Inflammatory macrophage treated with lipopolysaccharide for 1 hour (primary cell): Measurements from ENCODE around the gene NR2C1.
A peak's percentile ranks its signal among the peaks of the same experiment; 100 is the strongest.
"Not testable (repeated sequence)": the region's sequence is repeated elsewhere in the genome, so short reads cannot be mapped to it uniquely, and the experiment has no call there.

Source experiments
- DNase-seq, 2 donors: peaks; one replicate each; pipeline ENCODE4 v3.0.0-alpha.2; 2020 to 2022

The NR2C1 gene

DNA sequence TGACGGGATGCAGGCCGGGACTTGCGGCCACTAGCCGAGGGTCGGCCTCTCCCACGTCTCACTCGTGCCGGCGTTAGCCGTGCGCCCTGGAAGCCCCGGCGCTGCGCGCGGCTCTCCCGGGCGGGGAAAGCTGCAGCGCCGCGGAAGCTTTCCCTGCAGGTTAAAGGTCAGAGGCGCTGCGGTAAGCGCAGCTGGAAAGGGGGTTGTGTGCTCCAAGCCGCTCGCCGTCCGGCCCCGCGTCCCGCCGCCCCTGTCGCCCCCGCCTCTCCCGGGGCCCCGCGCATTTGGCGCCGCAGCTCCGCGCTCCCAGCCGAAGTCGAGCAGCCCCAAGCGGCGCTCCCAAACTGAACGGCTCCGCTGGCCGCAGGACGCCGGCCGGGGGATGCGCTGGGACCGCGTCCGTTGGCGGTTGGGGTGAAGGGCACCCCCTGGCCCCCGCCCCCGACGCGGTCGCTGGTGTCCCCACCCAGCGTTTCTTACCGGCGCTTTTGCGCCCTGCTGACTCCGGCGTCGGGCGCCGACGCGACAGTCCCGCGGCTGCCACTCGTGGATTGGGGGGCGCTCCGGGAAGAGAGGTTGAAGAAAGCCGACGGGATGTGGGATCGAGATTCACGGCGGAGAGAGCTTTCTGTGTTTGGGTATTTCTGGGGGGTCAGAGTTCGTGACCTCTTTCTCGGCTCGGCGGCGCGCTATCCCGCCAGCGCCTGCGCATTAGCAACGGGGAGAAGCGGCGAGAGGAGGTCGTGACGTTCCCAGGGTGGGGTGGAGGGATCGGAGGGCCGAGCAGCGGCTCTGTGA, at the start of gene NR2C1:
Gene NR2C1 (minus strand): TSS at position 719 of the 798 bp plus-strand sequence. CDS start 6,234 bp downstream, outside the sequence.
- DNase-seq, result peak; percentile 89

DNA sequence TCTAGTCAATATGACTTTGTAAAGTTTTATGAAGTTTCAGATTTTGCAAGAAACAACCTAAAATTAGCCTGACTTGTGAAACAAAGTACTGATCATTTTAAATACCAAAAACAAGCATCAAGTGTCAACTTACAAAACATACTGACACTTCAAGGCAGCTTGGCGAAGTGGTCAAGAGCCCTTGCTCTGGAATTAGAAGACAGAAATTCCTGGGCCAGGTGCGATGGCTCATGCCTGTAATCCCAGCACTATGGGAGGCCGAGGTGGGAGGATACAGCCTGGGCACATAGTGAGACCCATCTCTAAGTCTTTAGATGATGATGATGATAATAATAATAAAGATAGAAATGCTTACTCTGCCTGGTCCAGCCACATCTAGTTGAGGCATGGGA, 45.4 kb upstream of the NR2C1 start:
- no peak for DNase-seq

DNA sequence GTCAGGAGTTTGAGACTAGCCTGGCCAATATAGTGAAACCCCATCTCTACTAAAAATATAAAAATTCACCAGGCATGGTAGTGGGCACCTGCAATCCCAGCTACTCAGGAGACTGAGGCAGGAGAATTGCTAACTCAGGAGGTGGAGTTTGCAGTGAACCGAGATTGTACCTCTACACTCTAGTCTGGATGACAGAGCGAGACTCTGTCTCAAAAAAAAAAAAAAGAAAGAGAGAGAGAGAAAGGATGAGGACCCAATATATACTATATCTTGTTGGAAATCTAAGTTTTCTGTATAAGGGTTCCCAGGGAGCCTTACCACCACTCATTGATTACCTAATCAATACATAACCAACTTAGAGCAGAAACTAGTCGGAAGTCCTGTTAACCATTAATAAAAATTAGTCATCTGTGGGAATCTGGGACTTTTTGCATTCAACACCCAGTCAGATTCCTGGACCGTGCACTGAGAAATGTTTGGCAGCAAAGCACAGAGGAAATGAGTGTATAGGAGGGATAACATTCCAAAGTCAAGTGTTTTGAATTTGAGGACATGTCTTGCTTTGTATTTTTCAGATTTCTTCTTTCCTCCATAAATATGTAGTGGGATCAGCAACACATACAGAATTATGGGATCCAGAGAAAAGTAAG, 44.8 kb upstream of the NR2C1 start:
- DNase-seq, result no peak

DNA sequence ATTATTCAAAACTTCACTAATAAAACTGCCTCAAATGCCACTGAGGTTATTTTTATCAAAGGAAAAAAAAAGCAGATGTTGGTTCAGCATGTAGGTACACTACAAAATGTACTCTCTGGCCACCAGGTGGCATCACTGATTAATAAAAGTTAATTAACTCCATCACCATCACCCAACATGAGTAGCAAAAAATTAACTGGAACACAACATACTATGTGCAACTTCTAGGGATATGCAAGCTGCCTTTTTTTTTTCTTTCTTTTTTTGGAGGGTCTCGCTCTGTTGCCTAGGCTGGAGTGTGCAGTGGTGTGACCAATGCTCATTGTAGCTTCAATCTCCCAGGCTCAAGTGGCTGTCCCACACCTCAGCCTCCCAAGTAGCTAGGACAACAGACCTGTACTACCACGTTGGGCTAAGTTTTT, 43.8 kb upstream of the NR2C1 start:
- peak; percentile 56 to 79 for DNase-seq

DNA sequence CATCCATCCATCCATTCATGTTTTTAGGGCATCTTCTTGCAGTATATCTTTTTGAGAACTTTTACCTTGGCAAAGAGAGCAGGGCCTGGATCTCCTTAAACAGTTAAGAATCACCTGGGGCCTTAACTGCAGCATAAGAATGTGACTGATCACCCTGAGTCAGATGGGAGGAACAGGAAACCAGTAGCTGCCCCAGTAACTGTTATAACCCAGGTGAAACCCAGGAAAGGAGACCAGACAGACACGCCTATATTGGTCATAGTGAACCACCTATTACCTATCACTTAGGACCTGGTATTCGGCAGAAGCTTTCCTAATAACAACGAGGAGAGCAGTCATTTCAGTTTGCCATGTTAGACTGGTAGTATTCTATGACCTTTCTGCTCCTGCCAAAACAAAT, 43.4 kb upstream of the NR2C1 start:
- no peak for DNase-seq

DNA sequence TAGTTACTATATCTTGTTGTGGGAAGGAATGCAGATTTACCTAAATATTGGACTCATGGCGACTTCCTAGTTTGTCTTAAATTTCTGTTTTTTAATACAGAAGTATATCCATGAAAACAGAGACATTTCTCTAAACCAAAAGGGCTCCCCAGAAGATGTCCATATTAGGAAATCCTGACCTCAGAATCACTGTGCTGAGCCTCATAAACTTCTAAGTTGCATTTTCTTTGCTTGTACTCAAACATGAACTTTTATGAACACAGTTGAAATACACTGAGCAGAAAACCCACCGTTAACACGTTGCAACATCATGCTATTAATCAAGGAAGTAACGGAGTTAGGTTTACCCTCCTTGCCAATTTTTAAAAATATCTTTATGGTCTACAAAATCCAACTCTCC, 42.9 kb upstream of the NR2C1 start:
- DNase-seq, result no peak

DNA sequence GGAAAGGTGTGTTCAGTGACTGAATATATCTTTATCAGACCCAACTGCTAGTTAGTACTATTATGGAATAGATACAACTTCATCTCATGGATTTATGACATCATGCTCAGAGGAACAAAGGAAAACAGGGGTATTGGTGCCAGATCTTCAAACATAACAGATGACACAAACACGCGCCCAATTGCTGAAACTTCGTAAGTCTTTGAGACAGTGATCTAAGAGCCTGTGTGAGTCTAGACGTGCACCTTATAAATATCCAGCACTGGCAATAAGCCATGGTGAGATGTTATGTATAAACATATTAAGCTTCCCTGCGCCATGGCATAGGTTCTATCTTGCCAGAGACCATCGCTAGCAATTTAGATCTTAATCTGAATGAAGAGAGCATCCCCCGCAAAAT, 42.2 kb upstream of the NR2C1 start:
- DNase-seq, result no peak

DNA sequence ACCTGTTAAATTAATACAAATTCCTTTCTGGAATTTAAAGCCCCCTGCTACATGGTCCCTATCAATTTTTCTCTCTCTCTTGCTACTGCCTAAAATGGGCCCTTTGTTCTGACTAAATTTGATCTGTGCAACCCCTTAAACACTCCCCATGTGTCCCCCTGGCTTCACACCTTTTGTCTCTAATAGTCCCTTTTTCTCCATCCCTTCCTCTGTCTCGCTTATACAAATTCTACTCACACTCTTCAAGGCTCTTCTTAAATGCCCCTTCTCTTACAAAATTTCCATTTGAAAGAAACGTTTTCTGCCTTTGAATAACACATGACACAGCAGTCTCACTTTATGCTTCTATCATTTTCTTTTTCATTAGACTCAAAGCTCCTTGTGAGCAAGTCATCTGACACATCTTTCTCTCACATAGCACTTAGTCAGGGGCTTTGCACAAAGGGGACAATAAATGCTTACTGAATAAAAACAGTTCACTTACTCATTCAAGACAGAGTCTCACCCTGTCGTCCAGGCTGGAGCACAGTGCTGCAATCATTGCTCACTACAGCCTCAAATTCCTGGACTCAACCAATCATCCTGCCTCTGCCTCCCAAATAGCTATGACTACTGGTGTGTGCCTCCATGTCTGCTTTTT, 41.5 kb upstream of the NR2C1 start:
- DNase-seq, result no peak

DNA sequence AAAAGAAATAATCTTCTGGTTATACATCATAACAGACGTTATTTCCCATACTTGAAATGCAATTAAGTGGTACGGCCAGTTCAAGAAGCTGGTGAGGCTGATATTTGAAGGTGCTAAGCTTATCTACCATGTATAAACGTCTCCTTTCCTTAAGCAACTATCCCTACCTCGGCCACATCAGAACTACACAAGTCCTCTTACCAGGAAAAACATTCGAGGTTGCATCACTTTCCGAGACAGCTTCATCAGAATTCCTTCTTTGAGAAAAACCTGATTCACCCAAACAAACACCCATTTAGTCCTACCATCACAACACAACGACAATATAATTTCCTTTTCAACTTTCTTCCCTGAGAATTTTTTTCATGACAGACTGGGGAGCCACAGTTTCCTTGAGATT, 33.9 kb upstream of the NR2C1 start:
- DNase-seq, result no peak

DNA sequence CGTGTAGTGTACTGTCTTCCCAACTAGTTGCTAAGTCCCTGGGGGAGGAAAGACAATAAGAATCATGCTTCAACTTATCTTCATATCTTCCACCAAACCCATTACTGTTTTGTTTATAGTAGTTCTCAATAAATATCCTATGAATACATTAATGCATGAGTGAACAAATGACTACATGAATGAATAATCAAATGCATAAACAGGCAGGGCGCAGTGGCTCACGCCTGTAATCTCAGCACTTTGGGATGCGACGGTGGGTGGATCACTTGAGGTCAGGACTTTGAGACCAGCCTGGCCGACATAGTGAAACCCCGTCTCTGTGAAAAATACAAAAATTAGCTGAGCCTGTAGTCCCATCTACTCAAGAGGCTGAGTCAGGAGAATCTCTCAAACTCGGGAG, 32.1 kb upstream of the NR2C1 start:
- DNase-seq, result no peak

DNA sequence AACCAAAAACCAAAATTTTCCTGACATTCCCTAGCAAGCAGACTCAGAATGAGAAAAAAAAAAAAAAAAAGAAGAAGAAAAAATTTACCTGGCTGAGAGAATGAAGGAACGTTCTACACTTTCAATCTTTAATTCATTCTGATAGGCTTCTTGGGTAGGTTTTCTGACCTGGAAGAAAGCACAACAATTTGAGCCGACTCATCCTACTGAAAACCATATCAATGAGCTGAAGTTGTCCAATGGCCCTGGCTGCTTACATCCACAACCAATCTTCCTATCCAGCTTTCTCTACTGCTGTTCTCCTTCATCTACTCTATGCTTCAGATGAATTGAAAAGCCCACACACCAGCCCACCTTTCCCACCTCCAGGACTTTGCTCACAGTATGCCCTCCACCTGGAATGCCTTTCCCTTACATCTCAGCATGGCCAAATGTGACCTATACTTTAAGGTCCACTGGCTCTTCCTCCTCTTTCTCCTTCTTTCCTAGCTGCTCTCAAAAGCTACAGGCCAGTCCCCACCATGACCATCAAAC, 31.6 kb upstream of the NR2C1 start:
- DNase-seq, result no peak

DNA sequence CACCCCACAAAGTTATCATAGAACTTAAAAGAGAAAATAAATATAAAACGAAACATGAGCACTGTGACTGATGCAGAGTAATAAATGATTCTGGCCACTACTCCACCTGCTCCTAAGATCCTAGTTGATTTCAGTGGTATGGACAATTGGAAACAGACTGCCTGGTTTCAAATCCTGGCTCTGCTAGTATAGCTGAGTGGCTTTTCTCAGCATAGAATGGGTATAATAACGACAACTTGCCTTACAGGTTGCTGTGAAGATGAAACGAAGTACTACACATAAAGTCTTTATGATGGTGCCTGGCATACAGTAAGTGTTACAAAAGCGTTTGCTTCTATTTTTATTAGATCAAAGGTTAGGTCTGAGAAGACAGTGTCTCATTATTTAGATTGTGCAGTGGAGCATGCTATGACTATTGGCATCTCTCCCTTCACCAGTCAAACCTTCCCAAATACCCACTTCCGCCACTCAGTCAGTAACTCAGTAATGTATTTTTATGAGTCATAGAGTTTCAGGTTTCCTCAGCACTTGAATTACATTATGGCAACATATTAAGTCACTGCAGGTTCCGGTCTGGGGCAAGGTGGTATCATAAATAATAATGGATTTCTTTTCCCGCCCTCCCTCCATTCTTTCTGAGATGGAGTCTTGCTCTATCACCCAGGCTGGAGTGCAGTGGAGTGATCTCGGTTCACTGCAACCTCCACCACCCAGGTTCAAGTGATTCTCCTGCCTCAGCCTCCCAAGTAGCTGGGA, 29.7 kb upstream of the NR2C1 start:
- peak; percentile 43 to 49 for DNase-seq

DNA sequence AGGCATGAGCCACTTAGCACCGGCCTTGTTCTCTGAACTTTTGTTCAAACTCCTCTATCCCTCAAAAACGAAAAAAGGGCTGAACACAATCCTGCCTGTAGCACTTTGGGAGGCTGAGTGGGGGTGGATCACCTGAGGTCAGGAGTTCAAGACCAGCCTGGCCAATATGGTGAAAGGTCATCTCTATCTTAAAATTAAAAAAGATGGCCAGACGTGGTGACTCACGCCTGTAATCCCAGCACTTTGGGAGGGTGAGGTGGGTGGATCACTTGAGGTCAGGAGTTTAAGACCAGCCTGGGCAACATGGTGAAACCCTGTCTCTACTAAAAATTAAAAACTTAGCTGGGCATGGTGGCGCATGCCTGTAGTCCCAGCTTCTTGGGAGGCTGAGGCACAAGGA, 28.5 kb upstream of the NR2C1 start:
- DNase-seq, result not testable (repeated sequence)

DNA sequence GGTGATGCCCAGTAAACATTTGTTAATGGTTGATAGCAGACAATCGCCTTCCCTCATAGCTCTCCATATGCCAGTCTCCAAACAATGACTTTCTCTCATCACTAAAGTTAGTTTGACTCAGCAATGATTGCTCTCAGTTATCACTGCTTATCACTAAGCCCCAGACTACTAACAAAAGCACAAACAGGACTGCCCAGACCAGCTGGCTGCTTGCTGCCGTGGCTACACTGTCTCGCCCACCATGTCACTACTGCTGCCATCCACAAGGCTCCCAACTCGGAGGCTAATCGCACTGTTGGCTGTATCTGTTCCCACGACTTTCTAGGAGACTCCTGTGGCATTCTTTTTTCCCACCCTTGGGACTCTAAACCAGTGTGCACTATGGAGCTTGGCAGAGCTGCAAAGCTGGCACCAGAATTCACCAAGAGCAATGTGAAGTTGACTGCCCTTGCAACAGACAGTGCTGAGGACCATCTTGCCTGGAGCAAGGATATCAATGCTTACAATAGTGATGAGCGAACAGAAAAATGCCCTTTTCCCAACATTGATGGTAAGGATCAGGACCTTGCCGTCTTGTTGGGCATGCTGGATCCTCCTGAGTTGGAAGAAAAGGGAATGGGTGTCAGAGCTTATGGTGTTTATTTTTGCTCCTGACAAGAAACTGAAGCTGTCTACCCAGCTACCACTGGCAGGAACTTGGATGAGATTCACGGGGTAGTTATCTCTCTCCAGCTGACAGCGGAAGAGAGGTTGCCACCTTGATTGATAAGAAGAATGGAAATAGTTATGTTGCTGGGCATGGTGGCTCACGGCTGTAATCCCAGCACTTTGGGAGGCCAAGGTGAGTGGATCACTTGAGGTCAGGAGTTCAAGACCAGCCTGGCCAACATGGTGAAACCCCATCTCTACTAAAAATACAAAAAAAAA, 27.1 kb upstream of the NR2C1 start:
- DNase-seq, result no peak

DNA sequence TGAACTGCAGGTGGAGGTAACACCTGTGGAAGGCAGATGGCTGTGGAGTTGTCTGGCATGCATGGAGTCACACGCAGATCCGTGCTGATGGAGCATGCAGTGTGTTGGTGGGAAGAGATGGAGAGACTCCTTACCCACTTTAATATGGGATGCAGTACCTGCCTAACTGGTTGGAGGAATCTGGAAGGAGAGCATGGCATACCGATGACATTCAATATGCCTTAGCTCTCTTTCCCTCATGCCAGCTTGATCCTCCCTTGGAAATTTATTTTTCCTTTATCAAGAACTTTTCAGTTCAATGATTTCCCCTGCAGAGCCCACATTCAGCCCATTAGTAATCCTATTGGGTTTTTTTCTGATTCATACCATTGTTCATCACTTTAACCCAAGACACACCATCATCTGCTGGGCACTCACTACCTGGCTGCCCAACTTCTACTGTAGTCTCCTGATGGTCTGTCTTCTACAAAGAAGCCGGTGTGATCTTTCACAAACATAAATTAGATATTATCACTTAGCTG, 25.9 kb upstream of the NR2C1 start:
- DNase-seq, result no peak

DNA sequence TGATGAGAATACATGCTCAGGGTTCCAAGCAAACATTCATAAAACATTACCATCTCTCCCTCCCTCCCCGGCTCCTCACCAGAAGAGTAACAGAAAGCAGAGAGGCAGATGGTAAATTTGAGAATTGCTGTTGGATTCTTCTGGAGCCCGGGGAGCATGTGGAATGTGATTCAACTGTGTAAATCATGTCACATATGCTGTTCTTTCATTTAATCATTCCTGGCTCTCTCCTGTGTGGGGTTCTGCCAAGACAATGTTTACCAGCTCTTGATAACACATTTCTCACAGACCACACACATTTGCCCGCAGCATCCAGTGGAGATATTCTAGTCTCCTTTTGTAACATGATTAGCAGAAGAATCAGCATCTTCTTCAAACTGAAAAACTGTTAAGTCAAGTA, 23.4 kb upstream of the NR2C1 start:
- no peak for DNase-seq

DNA sequence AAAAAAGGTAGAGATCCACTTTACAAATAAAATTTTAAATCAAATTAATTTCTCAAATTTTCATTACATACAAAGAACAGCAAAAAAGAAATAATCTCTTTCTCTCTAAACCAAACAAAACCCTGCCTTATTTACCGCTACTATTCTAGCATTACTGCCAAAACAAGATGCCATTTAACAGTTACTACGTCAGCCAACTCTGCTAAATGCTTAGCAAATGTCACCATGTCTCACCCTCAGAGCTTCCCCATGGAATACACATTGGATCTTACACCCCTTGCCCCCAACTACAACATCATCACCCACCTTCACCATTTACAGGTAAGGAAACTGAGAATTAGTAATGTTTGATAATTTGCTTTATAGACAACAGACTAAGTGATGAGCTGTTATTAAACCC, 23.0 kb upstream of the NR2C1 start:
- DNase-seq, result no peak

DNA sequence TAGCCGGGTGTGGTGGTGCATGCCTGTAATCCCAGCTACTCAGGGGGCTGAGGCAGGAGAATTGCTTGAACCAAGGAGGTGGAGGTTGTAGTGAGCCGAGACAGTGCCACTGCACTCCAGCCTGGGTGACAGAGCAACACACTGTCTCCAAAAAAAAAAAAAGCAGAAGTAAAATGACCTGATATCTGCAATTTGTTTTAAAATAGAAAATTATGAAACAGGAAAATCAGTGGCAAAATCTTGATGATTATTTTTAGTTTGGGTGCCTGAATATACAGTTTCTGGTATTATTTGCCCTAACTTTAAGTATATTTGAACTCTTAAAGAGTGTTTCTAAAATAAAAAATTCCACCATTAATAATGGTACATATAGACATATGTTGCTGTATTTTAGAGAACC, 22.4 kb upstream of the NR2C1 start:
- DNase-seq, result peak; percentile 36 to 50

DNA sequence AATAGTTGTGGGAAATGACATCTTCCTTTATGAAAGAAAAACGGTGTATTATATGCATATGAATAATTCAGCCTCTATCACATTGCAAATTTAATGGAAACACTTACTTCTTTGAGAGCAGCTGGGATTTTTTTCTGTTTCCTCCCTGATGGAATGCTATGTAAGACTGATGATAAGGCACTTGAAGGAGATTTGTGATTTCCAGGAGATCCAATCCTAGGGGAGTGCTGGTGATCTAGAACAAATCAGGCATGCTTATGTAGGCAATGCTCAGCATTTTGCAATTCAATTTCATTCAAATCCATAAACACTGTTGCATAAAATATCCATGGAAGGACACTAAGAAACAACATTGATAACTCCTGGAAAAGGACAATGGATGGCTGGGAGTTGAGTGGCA, 16.0 kb upstream of the NR2C1 start:
- no peak for DNase-seq

DNA sequence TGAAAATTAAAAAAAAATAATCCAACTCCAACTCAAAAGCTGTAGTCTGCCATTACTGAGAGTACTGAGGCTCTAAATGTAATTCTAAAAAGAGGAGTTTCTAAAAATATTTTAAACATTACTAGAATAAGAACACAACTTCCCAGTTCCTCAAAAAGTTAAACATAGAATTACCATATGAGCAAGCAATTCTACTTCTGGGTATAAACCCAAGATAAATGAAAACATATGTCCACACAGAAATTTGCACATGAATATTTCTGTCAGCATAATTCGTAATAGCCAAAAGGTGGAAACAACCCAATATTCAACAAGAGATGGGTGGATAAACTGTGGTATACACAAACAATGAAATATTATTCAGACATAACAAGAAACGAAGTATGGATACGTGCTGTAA, 15.0 kb upstream of the NR2C1 start:
- DNase-seq, result peak in 1 of 2 donors; percentile 7

DNA sequence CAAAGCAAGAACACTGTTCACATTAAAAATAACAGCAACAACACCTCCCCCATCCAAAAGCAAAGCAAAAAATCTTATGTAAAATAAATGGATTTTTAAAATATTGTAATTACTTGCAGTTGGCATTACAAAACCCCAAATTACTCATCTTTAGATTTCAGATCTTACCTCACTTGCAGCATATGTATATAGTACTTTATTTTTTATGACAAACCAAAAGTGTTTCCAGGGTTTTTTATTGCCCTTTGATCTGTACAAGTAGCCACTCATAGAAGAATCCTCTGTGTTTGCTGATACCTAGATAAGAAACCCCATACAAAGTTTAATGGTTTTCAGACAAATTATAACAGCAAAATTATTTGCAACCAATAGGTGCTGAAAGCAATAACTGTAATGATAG, 12.2 kb upstream of the NR2C1 start:
- DNase-seq, result no peak

DNA sequence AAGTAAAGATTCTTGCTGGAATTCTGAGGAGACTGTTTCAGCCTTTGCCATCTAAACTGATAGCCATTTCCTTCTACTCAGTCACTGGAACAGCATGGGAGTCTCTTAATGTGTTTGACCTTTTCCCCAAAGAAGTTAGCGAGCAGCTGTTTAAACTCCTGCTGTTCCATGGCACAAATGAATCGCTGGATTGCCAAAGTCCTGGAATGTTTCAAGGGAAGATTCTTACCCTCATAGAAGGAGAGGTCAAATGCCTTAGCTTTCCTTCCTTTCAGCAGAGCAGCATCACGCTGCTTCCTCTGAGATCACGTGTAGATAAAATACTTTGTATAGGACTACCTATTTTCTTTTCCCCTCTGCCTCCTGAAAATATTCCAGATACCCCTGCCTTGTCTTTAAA, 10.5 kb upstream of the NR2C1 start:
- DNase-seq, result no peak
